GM18507 (cell line): ENCODE measurements around the gene UNC119B.
"Not testable (repeated sequence)": the region's sequence is repeated elsewhere in the genome, so short reads cannot be mapped to it uniquely, and the experiment has no call there.

Experiments used
- DNase-seq: peaks from one replicate; pipeline ENCODE4 v3.0.0; 2011; ENCODE audit warnings: low read depth; ENCODE audit not compliant: insufficient read length; ENCODE audit errors: extremely low spot score
- FAIRE-seq: peaks from 2 replicates; lab custom pipeline; 2011; peaks lifted over from hg19 to GRCh38; lab: Jason Lieb, UNC

UNC119B gene

DNA sequence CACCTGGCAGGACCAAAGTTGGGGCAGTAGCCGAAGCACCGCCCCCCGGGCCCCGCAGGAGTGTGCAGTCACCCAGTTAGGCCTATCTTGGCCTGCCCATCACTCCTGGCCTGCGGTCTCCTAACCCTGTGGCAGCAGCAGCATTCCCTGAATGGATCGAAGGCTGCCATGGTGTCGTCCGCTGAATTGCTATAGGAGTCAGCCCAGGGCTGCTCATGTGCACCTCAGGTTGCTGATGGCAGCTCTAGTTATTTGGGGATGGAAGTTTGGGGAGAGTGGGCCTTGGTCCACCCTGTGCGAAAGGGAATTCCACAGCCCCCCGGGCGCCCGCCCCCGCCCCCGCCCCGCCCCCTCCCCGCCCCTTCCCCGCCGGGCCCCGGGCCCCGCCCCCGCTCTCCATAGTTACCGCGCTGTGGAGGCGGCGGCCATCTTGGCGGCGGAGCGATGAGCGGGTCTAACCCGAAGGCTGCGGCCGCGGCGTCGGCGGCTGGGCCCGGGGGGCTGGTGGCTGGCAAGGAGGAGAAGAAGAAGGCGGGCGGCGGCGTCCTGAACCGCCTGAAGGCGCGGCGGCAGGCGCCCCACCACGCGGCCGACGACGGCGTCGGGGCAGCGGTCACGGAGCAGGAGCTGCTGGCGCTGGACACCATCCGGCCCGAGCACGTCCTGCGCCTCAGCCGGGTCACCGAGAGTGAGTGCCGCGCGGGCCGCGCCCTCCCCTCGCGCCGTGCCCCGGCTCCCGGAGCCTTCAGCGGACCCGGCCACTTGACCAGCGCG lies at the start of gene UNC119B:
TSS of gene UNC119B (plus strand) at position 428 of the 774 bp plus-strand sequence. CDS start at position 445, 17 bp downstream.
- DNase-seq (peak; percentile 72), FAIRE-seq (no peak)

DNA sequence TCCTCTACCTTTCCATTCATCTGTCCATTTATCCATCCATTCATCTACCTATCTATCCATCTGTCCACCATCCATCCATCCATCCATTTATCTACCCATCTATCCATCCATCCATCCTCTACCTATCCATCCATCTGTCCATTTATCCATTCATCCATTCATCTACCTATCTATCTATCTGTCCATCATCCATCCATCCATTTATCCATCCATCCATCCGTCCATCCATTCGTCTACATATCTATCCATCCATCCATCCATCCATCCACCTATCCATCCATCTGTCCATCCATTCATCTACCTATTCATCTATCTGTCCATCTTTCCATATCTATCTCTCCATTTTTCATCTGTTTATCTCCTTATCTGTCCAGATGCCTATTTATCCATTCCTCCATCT lies 48.8 kb upstream of the UNC119B start:
- DNase-seq (no peak), FAIRE-seq (no peak)

DNA sequence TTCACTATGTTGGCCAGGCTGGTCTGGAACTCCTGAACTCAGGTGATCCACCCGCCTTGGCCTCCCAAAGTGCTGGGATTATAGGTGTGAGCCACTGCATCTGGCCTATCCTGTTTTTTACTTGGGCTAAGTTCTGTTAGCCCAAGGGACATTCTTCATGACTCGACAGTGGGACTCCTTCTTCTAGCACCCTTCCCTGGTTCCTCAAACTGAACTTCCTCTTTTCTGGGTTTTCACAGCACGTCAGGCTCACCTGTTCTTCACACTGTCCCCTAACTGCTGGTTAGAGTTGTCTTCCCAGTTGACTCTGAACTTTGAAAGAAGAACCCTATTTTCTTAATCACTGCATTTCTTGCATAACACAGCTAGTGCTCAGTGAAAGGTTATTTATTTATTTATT lies 47.4 kb upstream of the UNC119B start:
- FAIRE-seq (peak; percentile 92), DNase-seq (peak; percentile 62)

DNA sequence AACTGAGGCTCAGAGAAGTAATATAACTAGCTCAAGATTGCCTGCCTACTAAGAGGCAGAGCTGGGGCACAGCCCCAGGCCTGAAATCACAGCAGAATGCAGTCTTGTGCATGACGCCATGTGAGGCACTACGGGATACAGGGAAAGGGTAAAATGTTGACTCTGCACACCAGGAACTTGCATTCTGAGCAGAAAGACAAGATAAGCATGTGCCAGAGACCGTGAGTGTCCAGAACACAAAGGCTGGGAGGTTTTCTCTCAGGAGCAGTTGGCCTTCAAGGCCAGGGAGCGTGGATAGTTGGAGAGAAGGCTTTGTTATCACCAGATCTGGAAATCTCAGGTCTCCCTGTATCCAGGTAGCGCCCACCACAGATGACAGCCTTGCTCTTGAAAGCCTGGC lies 46.5 kb upstream of the UNC119B start:
- no peak for DNase-seq
- FAIRE-seq, result no peak

DNA sequence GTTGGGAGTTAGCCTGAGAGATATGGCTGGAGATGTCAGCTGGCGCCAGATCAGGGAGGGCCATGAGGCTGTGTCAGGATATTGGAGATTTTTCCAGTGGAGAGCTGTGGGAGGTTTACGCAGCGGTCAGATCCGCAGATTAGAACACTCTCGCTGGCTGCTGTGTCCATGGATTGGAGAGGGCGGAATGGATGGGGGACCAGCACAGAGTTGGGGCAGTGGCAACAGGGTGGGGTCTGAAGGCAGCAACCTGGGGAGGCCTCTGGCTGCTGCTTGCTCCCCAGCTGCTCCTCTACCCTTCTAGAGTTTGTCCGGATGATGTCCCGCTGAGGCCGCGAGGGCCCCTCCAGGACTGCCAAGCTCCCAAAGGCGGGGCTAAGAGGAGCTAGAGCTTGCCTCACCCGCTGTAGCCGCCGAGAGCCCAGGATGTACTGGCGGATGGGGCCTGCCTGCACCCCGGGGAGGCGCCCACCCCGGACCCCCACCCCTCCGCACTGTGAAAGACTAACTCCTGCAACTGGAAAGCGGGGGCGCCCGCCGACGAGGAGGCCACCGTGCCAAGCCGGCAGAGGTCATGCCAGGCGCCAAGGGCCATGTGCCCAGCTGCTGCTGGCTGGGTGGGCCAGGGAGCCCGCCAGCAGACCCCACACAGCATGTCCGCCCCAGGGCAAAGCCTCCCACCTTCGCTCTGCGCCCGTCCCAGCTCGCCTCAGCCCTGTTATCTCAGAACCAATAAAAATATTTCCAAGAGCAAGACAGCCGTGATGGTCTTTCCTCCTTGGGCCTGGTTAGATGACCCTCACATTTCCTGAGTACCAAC lies 43.5 kb upstream of the UNC119B start:
- FAIRE-seq, result no peak
- no peak for DNase-seq

DNA sequence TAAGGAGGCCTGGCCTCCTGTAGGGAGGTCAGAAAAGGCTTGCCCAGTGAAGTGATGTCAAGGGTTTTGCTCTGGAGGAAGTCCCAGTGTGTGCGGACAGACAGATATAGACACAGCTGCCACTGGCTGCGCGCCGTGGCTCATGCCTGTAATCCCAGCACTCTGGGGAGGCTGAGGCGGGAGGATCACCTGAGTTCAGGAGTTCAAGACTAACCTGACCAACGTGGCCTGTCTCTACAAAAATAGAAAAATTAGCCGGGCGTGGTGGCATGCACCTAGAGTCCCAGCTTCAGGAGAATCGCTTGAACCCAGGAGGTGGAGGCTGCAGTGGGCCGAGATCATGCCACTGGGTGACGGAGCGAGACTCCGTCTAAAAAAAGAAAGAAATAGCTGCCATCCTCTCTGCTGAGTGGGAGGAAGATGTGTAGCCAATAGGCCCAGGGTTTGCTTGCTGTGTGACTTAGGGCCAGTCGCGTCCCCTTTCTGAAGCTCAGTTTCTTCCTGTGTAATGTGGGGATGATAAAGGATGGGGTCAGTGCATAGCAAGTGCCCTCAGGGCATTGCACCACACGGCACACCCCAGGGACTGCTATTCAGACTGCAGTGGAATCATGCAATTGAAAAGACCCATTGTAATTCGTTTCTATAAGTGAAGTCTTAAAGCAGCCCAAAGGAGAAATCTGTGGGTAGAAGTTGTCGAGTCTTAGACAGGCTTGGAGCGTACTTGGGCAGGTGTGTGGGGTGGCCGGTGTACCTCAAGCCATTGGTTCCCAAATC lies 42.0 kb upstream of the UNC119B start:
- FAIRE-seq, result peak; percentile 38

DNA sequence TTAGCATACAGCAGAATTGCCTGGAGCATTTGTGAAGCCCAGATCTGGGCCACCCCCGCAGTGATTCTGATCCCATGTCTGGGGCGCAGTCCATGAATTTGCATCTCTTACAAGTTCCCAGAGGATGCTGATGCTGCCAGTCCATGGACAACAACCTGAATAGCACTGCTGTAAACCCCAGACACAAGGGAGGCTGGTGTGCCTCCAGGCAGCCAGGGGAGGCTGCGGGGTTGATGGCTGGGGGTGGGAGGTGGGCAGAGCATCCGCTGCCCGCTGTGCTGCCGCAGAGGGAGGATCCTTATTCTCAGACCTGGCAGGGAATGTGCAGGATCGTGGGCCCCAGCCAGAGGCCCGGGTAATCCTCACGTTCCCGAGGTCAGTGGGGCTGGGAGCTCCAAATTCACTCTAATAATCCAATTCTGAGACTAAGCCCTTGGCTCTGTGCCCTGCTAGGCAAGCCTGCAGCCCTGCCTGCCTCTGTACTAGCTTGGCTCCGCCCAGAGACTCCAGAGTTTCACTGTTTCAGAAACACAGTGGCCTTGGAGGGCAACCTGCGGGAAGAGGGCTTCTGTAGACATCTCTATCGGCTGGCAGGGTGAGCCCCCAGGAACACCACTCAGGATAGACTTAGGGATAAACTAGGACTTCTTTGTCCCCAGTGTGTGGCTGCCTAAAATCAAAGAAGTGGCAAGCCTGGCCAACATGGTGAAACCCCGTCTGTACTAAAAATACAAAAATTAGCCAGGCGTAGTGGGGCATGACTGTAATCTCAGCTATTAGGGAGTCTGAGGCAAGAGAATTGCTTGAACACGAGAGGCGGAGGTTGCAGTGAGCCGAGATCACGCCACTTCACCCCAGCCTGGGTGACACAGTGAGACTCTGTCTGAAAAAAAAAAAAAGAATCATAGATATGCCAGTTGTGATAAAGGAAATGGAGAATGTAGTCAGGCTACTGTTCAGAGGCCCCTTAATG lies 41.1 kb upstream of the UNC119B start:
- FAIRE-seq, result peak; percentile 96
- DNase-seq, result peak; percentile 33

More for the DNA sequence above, 42.0 kb upstream of the UNC119B start:
- DNase-seq, result no peak

DNA sequence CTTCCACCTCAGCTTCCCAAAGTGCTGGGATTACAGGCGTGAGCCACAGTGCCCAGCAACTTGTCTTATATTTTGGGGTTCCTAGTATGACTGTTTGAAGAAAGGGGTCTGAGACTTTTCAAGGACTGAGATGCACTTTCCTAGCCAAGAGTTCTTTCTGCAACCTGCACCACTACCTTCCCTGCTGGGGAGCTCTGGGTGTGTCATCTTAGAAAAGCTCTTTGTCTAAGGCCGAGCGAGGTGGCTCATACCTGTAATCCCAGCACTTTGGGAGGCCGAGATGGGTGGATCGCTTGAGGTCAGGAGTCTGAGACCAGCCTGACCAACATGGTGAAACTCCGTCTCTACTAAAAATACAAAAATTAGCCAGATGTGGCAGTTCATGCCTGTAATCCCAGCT lies 40.0 kb upstream of the UNC119B start:
- FAIRE-seq, DNase-seq: not testable (repeated sequence)

DNA sequence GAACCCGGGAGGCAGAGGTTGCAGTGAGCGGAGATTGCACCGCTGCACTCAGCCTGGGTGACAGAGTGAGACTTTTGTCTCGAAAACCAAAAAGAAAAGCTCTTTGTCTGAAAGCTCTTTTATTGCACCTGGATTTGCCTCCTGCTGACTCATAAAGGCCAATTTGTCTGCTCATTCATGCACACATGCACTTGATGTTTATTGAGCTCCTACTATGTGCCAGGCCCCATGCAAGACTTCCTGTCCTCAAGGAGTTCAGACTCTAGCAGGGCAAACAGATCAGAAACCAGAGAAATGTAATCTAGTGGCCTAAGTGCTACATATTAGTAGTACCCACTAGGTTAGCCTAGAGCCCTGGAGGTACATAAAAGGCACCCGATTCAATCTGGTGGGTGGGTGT lies 39.6 kb upstream of the UNC119B start:
- DNase-seq (no peak), FAIRE-seq (peak; percentile 45)

DNA sequence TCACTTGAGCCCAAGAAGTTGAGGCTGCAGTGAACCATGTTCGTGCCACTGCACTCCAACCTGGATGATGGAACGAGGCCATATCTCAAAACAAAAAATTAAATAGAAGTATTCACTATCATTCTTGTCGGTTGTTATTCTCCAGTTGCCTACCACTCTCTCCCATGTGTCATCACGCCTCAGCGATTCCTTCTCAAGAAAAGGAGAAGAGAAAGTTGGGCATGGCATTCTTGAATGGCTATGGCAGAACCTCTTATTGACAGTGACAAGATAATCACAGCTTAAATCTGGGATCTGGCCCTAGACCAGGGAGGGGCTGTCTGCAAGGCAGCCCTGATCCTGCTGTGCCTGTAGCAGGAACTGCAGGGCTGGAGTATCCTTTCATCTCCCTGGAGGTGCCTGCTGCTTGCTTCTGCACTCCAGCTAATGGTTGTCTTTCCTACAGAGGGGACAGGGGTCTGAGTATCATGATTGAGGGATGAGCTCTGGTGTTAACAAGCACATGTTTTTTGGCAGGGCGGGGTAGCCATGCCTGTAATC lies 36.1 kb upstream of the UNC119B start:
- DNase-seq (no peak), FAIRE-seq (peak; percentile 69)

DNA sequence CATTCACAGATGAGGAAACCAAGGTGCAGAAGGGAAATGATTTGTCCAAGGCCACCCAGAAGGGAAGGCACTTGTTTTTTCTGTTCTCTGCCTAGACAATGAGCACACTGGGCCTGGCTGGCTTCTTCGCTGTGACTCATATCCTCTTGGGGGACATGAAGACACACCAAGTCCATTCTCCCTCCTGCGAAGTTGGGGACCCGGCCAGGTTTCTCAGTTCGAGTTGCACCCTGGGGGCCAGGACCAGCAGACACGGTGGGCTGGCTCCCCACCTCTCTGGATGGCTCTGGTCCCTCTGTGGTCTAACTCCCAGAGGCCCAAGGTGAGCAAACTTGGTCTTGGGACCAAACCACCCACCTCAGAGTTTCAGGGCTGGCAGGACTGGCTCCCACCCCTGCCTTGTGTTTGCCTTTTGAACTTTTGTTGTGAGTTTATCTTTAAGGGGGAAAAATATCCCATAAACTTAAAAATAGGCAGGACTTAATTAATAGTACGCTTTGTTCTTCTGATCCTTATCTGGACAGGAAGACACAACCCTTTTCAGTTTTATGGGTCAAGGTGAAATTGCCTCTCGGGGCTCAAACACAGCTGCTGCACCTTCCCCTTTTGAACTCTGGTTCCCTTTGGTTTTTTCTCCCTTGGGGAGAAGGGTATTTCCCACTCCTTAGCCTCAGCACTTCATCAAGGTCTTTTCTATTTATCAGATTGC lies 32.3 kb upstream of the UNC119B start:
- DNase-seq, result peak; percentile 40
- peak; percentile 92 for FAIRE-seq

DNA sequence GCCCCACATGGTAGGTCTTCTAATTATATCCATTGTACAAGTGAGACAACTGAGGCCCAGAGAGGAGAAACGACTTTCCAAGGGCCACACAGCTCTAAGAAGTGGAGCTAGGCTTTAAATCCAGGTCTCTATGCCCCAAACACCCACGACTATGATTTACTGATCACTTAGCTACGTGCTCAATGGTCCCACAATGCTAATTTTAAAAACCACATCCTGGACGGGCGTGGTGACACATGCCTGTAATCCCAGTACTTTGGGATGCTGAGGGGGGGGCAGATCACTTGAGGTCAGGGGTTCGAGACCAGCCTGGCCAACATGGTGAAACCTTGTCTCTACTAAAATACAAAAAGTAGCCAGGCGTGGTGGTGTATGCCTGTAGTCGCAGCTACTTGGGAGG lies 31.7 kb upstream of the UNC119B start:
- FAIRE-seq (peak; percentile 36), DNase-seq (no peak)

DNA sequence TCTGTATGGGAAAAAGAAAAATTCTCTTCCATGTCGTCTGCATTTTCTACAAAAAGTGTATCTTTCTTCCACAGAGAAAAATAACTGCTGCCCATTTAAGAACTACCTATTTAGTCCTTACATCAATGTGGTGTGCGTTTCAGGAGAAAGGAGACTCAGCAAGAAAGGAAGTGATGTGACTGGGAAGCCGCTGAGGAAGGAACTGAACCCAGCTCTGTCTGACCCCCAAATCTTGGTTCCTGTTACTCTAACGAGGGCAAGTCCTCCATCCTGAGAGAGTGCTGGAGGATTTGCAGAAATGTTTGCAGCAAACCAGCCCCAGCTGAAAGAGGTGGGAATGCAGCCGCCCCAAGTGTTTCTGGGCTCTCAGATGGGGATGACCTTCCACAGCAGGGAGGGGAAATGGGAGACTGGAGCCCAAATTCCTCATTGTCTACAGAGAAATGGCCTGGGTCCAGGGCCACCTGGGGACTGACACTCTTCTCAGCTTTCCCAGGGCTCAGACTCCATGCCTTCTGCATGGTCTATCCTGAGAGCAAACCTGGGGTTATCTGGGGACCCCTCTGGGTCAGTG lies 30.0 kb upstream of the UNC119B start:
- no peak for DNase-seq
- peak; percentile 48 for FAIRE-seq

DNA sequence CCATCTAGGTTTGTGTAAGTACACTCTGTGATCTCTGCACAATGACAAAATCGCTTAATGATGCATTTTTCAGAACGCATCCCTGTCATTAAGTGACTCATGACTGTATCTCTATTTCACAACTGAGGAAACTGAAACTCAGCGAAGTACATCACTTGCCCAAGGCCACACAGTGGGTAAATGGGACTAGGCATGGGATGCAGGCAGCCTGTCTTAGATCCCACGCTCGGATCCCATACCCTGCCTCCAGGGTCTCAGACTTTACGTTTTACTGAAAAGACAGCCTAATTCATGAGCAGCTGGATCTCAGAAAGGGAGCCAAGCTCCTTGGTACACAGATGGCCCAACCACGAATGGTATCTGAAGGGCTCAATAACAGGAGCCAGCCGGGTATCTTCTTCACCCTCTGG lies 25.7 kb upstream of the UNC119B start:
- FAIRE-seq, result no peak
- no peak for DNase-seq

DNA sequence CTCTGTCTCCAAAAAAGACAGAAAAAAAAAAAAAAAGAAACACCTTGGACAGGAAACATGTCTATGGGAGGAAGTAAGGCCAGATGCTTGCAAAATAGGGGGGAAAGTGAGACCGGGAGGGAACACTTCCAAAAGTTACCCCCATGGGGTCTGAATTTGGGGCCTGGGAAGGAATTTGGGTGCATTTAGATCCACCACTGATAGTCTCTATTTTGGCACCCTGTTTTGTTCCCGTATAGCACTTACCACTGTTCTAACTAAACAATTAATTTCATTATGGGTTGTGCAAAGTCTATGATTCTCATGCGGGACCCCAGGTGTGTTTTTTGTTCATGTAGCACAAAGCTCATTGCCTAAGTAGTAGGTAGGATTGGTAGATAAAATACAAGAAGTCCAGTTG lies 24.7 kb upstream of the UNC119B start:
- FAIRE-seq, result no peak

DNA sequence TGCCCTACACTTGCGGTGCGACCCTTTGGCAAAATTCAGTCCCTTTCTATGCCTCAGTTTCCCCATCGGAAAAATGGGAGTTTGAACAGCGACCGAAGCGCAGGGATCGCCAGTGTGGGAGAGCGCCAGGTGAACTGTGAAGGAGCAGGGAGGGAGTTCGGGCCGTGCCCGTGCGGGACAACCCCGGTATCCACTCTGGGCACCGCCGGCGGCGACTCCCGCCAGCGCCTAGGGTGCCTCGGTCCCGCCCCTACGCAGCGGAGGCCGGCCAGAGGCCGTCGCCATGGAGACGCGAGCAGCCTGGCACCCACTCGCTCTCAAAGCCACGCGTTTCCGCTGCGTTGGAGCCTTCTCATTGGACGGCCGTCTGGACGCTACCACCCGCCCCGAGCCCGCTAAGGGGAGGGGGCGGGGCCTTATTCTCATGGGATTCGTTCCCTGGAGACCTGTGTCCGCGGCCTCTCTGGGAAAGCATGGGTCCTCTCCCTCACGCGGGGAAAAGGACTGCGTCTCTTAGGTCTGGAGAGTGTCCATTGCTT lies 24.0 kb upstream of the UNC119B start:
- FAIRE-seq (no peak), DNase-seq (no peak)

More for the DNA sequence above, 24.7 kb upstream of the UNC119B start:
- no peak for DNase-seq
